NT2/D1 (cell line): ENCODE data around the gene ZSCAN31.
"Not testable (repeated sequence)": the region's sequence is repeated elsewhere in the genome, so short reads cannot be mapped to it uniquely, and the experiment has no call there.

Experiments
- DNase-seq: peaks from one replicate; pipeline ENCODE4 v3.0.0-alpha.2; 2011; ENCODE audit warnings: low read depth, low spot score
- H3K27me3 ChIP-seq: 2 replicates; pipeline ENCODE4 v1.6.0; 2011; ENCODE audit warnings: mild to moderate bottlenecking; ENCODE audit not compliant: insufficient read length, insufficient read depth
- H3K36me3 ChIP-seq: 2 replicates; pipeline ENCODE4 v1.6.1; 2011; ENCODE audit warnings: mild to moderate bottlenecking, low read length, mixed read lengths; ENCODE audit not compliant: insufficient read depth, insufficient read length
- H3K4me1 ChIP-seq: 2 replicates; pipeline ENCODE4 v1.5.1; 2011; ENCODE audit not compliant: insufficient read depth, insufficient read length
- H3K4me3 ChIP-seq: 2 replicates; pipeline ENCODE4 v1.5.1; 2011; ENCODE audit warnings: low read depth; ENCODE audit not compliant: insufficient read length
- H3K9ac ChIP-seq: 2 replicates; pipeline ENCODE4 v1.6.0; 2011; ENCODE audit warnings: low read depth; ENCODE audit not compliant: insufficient read length
- H3K9me3 ChIP-seq: 2 replicates; pipeline ENCODE4 v1.5.1; 2011; ENCODE audit warnings: mild to moderate bottlenecking, low read length; ENCODE audit not compliant: insufficient read depth
- SUZ12 ChIP-seq: IDR thresholded peaks from 2 replicates; pipeline ENCODE4 v1.6.1; 2011; ENCODE audit not compliant: insufficient read length, insufficient read depth; ENCODE audit errors: extremely low read depth
- YY1 ChIP-seq: IDR thresholded peaks from 2 replicates; pipeline ENCODE4 v1.6.1; 2011; ENCODE audit not compliant: insufficient read length, insufficient read depth
- ZNF274 ChIP-seq: IDR thresholded peaks from 2 replicates; pipeline ENCODE4 v1.6.1; 2011; ENCODE audit warnings: mild to moderate bottlenecking, low read depth, low read length

Gene ZSCAN31

GRCh38 chr6:28312939-28313338 lies 23.0 kb downstream of the ZSCAN31 start:
- H3K36me3 ChIP-seq, result no peaks in the 10 kb centered on the region
- H3K9ac ChIP-seq, result no peak overlapping the region
- H3K4me3 ChIP-seq, result no peak overlapping the region
- no peaks in the 10 kb centered on the region for H3K27me3 ChIP-seq
- H3K4me1 ChIP-seq, result no peaks in the 10 kb centered on the region
- no peaks in the 10 kb centered on the region for H3K9me3 ChIP-seq
- TF ChIP-seq YY1 (no peak), SUZ12 (no peak), ZNF274 (no peak)
- DNase-seq, result no peak

GRCh38 chr6:28311139-28311823 lies 24.7 kb downstream of the ZSCAN31 start:
- H3K36me3 ChIP-seq, result no peaks in the 10 kb centered on the region
- no peak overlapping the region for H3K9ac ChIP-seq
- no peaks in the 10 kb centered on the region for H3K27me3 ChIP-seq
- H3K9me3 ChIP-seq, result no peaks in the 10 kb centered on the region
- no peak for TF ChIP-seq YY1
- no peak for TF ChIP-seq SUZ12
- no peak for TF ChIP-seq ZNF274
- H3K4me1 ChIP-seq, result no peaks in the 10 kb centered on the region
- DNase-seq, result peak; percentile 9
- H3K4me3 ChIP-seq, result no peak overlapping the region

GRCh38 chr6:28306363-28306762 lies 29.6 kb downstream of the ZSCAN31 start:
- H3K9me3 ChIP-seq, DNase-seq, H3K9ac ChIP-seq, H3K27me3 ChIP-seq, H3K36me3 ChIP-seq, H3K4me1 ChIP-seq, H3K4me3 ChIP-seq: not testable (repeated sequence)

- Histone ChIP-seq H3K4me3 (no peak overlapping the region), H3K9ac (no peak overlapping the region), H3K9me3 (no peaks in the 10 kb centered on the region), H3K36me3 (peaks cover 9% of the 10 kb centered on the region), H3K27me3 (no peaks in the 10 kb centered on the region), H3K4me1 (no peaks in the 10 kb centered on the region)
- no peak for DNase-seq
- TF ChIP-seq YY1 (no peak), SUZ12 (no peak), ZNF274 (no peak)
Measured at GRCh38 chr6:28303570-28303969, 32.4 kb downstream of the ZSCAN31 start.

- H3K4me3 ChIP-seq, result no peak overlapping the region
- H3K27me3 ChIP-seq, result no peaks in the 10 kb centered on the region
- H3K9ac ChIP-seq, result no peak overlapping the region
- TF ChIP-seq ZNF274 (no peak), SUZ12 (no peak), YY1 (no peak)
- peaks cover 20% of the 10 kb centered on the region for H3K36me3 ChIP-seq
- H3K9me3 ChIP-seq, result no peaks in the 10 kb centered on the region
- no peaks in the 10 kb centered on the region for H3K4me1 ChIP-seq
- DNase-seq, result no peak
Measured at GRCh38 chr6:28296520-28297060, 39.4 kb downstream of the ZSCAN31 start.

GRCh38 chr6:28295326-28295725 lies 40.6 kb downstream of the ZSCAN31 start:
- no peaks in the 10 kb centered on the region for H3K9me3 ChIP-seq
- H3K4me1 ChIP-seq, result no peaks in the 10 kb centered on the region
- no peaks in the 10 kb centered on the region for H3K27me3 ChIP-seq
- no peak overlapping the region for H3K9ac ChIP-seq
- no peak overlapping the region for H3K4me3 ChIP-seq
- no peak for DNase-seq
- TF ChIP-seq YY1 (no peak), ZNF274 (no peak), SUZ12 (no peak)
- peaks cover 16% of the 10 kb centered on the region for H3K36me3 ChIP-seq

GRCh38 chr6:28291573-28291972 lies 44.4 kb downstream of the ZSCAN31 start:
- DNase-seq, result no peak
- H3K9ac ChIP-seq, result no peak overlapping the region
- no peak overlapping the region for H3K4me3 ChIP-seq
- H3K9me3 ChIP-seq, result no peaks in the 10 kb centered on the region
- no peak for TF ChIP-seq ZNF274
- TF ChIP-seq YY1, result no peak
- TF ChIP-seq SUZ12, result no peak
- no peaks in the 10 kb centered on the region for H3K4me1 ChIP-seq
- H3K27me3 ChIP-seq, result no peaks in the 10 kb centered on the region
- peaks cover 32% of the 10 kb centered on the region for H3K36me3 ChIP-seq
